Heart left ventricle (tissue), 16 donors: Measurements from ENCODE around the gene GNB1. TPM values are rescaled to one million over a fixed set of nuclear protein-coding genes. Genes with fewer than 3 reads are reported as not detected.

Experiments
- ATAC-seq, 4 donors: fragments of 200-7000 bp; cut with Tn5 transposase; one replicate each; pipeline ENCODE4 v1.9.1; 2020 to 2022; ENCODE audit warnings: moderate library complexity in 4 of 4, mild to moderate bottlenecking in 3 of 4, moderate number of reproducible peaks in 1 of 4
- DNase-seq, 5 donors: peaks; one replicate each; pipeline ENCODE4 v3.0.0-alpha.2; 2020
- H3K27ac ChIP-seq, 12 donors: fragments of 200-600 bp; sonication (generic) in 4 of 12; one replicate each; pipeline versions ENCODE4 v1.5.0 to v1.8.0; 2016 to 2022; ENCODE audit warnings: mild to moderate bottlenecking in 2 of 12
- H3K27me3 ChIP-seq, 9 donors: fragments of 200-600 bp; sonication (generic) in 2 of 9; one replicate each; pipeline versions ENCODE4 v1.5.1 to v1.8.0; 2016 to 2022; ENCODE audit warnings: mild to moderate bottlenecking in 3 of 9
- H3K36me3 ChIP-seq, 9 donors: fragments of 200-600 bp; sonication (generic) in 2 of 9; one replicate each; pipeline versions ENCODE4 v1.5.0 to v1.8.0; 2018 to 2022; ENCODE audit warnings: mild to moderate bottlenecking in 2 of 9
- H3K4me1 ChIP-seq, 12 donors: fragments of 200-600 bp; sonication (generic) in 4 of 12; one replicate each; pipeline versions ENCODE4 v1.5.0 to v1.8.0; 2016 to 2022; ENCODE audit warnings: mild to moderate bottlenecking in 3 of 12
- H3K4me3 ChIP-seq, 12 donors: fragments of 200-600 bp; sonication (generic) in 4 of 12; one replicate each; pipeline versions ENCODE4 v1.5.0 to v1.8.0; 2017 to 2022; ENCODE audit warnings: mild to moderate bottlenecking in 9 of 12, moderate library complexity in 4 of 12
- H3K9me3 ChIP-seq, 12 donors: fragments of 200-600 bp; sonication (generic) in 4 of 12; one replicate each; pipeline versions ENCODE4 v1.5.0 to v1.8.0; 2016 to 2022; ENCODE audit warnings: mild to moderate bottlenecking in 1 of 12
- POLR2A ChIP-seq, 2 donors: fragments of 450-650 bp; IDR thresholded peaks; one replicate each; pipeline ENCODE4 v1.6.1; 2017; ENCODE audit warnings: antibody characterized with exemption in 2 of 2, mild to moderate bottlenecking in 2 of 2, moderate library complexity in 2 of 2
- WGBS, 4 donors: extraction: QIAGEN DNeasy Blood & Tissue Kit in 2 of 4; methylation state at CpG; one replicate each; pipeline versions ENCODE4 v1.1.5 to v1.1.7; 2013 to 2018; 5-methylcytosine and 5-hydroxymethylcytosine counted together
- intact Hi-C, 10 donors: fragments of 100-400 bp; cut with DNase I; formaldehyde crosslinking; loops; one replicate each; pipeline versions ENCODE4 v1.11.1 to v1.14.2; 2022
- polyA plus RNA-seq, 2 donors: library from polyadenylated mRNA; stranded (reverse); fragments of 200-250 nt; gene quantifications; one replicate each; pipeline ENCODE4 v1.2.3, GENCODE V29; 2013
- total RNA-seq, 9 donors: library from RNA; depleted of rRNA in 2 of 9; stranded (reverse); fragments of >200 nt in 2 of 9; fragmentation: NEBNext Ultra II Directional in 3 of 9; extraction: Animal tissue kit (Norgen Biotek cat#: 25700) in 3 of 9; gene quantifications; one replicate each; pipeline versions ENCODE4 v1.1.0 to v1.2.4, GENCODE V29; 2016 to 2023
- TF ChIP-seq, protein P1 (sequence below), 12 donors: fragments of 200-600 bp; sonication (generic) in 4 of 12; IDR thresholded peaks; one replicate each; pipeline versions ENCODE4 v1.5.0 to v1.8.0; 2018 to 2022; ENCODE audit warnings: antibody characterized with exemption in 12 of 12, mild to moderate bottlenecking in 5 of 12
- donor health status: ischemic (EF 13 %, LVEDD 7.1; RV severe dilation, severe dysfunction).
- donor health status: healthy with polysubstance abuse.
- donor health status: DM: no; HTN: yes; CAD: no.
- donor health status: DM: no; HTN: no; CAD: no.
- donor health status: ischemic (EF 25% LVEDD 6.9; RV normal size, moderate dysfunction).
- donor health status: ischemic (EF 25% LVEDD 5.7; RV mildly dilated, moderate dysfunction).
- donor health status: healthy.
- donor health status: DM: yes; HTN: yes; CAD: no.
- donor health status: ischemic (EF 35%, LVEDD 5.7; RV mildly dilated, moderate dysfunction).
- donor health status: nonischemic (EF 11% LVEDD 7.7; RV severe dilation, severe dysfunction).
- donor health status: DM: yes; HTN: yes; CAD: no.
- donor health status: PGD.
- donor health status: ischemic (EF 29% LVEDD 5.4; RV normal size, mild dysfunction).
- donor health status: nonischemic (EF 23%, LVEDD 6.1; RV moderate dilation, normal function).

The GNB1 gene
- total and polyA plus RNA-seq, 11 donors: 52.9 to 275 (median 172) TPM

DNA sequence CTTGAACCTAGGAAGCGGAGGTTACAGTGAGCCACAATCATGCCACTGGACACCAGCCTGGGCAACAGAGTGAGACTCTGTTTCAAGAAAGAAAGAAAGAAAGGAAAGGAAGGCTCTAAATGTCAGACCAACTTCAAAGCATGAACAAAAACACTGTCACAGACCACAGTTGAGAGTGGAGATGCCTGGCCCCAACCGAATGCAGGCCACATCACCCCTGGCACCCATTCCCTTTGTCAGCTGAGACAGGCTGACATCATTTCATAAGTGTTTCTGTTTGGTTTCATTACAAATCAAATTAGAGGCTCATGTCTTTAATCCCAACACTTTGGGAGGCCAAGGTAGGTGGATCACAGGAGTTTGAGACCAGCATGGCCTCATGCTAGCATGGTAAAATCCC is 84.0 kb downstream of the GNB1 start:
- H3K27ac ChIP-seq: peak overlapping the region in 6 of 12 donors; percentile 14 to 42 (median 26)
- peaks cover 0 to 98% (median 80%) of the 10 kb centered on the region in 9 donors for H3K36me3 ChIP-seq

DNA sequence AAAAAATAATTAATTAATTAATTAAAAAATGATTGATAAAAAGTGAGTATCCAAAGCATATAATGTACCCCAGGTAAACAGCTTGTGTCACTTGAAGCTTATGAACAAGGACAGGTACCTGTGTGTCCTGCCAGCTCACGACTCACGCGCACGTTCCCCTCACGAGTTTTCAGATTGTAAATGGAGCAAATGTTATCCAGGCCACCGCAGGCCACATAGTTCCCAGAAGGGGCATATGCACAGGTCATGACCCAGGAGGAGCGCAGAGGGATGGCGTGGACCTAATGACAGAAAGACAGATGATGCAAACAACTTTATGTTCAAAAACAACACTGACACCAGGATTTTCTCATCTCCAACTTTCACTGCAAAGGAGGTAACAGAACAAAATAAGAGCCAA is 86.6 kb downstream of the GNB1 start:
- intact Hi-C loops: no loop called here
- DNase-seq: peak in 1 of 5 donors; percentile 28

More for the DNA sequence above, 84.0 kb downstream of the GNB1 start:
- no peaks in the 10 kb centered on the region for H3K9me3 ChIP-seq
- ATAC-seq (peak in 2 of 4 donors; percentile 57 to 65), DNase-seq (peak in 1 of 5 donors; percentile 12)
- 65 to 77% (median 74%) methylated on average over 2 of the region's 2 CpGs for WGBS, 4 donors
- H3K4me3 ChIP-seq: no peak overlapping the region
- no peaks in the 10 kb centered on the region for H3K27me3 ChIP-seq
- no peak for TF ChIP-seq POLR2A (IDR thresholded peaks at IDR 0.05)
- TF ChIP-seq, protein P1, sequence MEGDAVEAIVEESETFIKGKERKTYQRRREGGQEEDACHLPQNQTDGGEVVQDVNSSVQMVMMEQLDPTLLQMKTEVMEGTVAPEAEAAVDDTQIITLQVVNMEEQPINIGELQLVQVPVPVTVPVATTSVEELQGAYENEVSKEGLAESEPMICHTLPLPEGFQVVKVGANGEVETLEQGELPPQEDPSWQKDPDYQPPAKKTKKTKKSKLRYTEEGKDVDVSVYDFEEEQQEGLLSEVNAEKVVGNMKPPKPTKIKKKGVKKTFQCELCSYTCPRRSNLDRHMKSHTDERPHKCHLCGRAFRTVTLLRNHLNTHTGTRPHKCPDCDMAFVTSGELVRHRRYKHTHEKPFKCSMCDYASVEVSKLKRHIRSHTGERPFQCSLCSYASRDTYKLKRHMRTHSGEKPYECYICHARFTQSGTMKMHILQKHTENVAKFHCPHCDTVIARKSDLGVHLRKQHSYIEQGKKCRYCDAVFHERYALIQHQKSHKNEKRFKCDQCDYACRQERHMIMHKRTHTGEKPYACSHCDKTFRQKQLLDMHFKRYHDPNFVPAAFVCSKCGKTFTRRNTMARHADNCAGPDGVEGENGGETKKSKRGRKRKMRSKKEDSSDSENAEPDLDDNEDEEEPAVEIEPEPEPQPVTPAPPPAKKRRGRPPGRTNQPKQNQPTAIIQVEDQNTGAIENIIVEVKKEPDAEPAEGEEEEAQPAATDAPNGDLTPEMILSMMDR (IDR thresholded peaks at IDR 0.05): no peak
- intact Hi-C loops: loop anchor here in 1 of 10 donors (5.0 kb wide), 1 partner anchor 40 kb away; no protein-coding TSS in a partner anchor
- H3K4me1 ChIP-seq: peaks cover 0 to 14% (median 3%) of the 10 kb centered on the region in 12 donors

DNA sequence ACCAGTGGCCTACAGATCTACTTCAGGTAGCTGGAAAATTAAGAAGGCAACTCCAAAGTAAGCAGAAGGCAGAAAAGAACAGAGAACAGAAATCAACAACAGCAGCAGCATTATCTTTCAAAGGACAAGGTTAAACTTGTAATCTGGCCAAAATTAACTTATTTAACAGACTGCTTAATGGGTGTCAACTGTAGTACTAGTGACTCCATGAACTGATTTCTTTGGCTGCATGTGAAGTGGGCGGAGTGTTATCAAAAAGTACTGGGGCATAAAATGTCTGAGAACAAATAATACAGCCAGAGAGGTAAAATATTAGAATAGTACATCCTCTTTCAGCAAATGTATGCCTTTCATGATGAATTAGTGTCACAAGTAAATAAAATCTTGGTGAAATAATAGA is 88.0 kb downstream of the GNB1 start:
- H3K36me3 ChIP-seq: peaks cover 0 to 94% (median 78%) of the 10 kb centered on the region in 9 donors
- intact Hi-C loops: no loop called here
- DNase-seq: no peak
- TF ChIP-seq POLR2A (IDR thresholded peaks at IDR 0.05): no peak
- TF ChIP-seq, protein P1 (IDR thresholded peaks at IDR 0.05): no peak
- H3K9me3 ChIP-seq: no peaks in the 10 kb centered on the region
- no peak for ATAC-seq
- no peak overlapping the region for H3K27ac ChIP-seq
- H3K4me1 ChIP-seq: peaks cover 0 to 34% (median 14%) of the 10 kb centered on the region in 12 donors
- H3K4me3 ChIP-seq: no peak overlapping the region
- WGBS, 4 donors: 91 to 100% (median 97%) methylated on average over 1 of the region's 1 CpG
- no peaks in the 10 kb centered on the region for H3K27me3 ChIP-seq

More for the DNA sequence above, 86.6 kb downstream of the GNB1 start:
- no peak overlapping the region for H3K4me3 ChIP-seq
- H3K27me3 ChIP-seq: no peaks in the 10 kb centered on the region
- 93 to 97% (median 96%) methylated on average over 8 of the region's 8 CpGs for WGBS, 4 donors
- H3K4me1 ChIP-seq: peaks cover 0 to 34% (median 13%) of the 10 kb centered on the region in 12 donors
- no peak overlapping the region for H3K27ac ChIP-seq
- TF ChIP-seq, protein P1 (IDR thresholded peaks at IDR 0.05): no peak
- TF ChIP-seq POLR2A (IDR thresholded peaks at IDR 0.05): no peak
- ATAC-seq: no peak
- peaks cover 0 to 97% (median 78%) of the 10 kb centered on the region in 9 donors for H3K36me3 ChIP-seq
- H3K9me3 ChIP-seq: no peaks in the 10 kb centered on the region

DNA sequence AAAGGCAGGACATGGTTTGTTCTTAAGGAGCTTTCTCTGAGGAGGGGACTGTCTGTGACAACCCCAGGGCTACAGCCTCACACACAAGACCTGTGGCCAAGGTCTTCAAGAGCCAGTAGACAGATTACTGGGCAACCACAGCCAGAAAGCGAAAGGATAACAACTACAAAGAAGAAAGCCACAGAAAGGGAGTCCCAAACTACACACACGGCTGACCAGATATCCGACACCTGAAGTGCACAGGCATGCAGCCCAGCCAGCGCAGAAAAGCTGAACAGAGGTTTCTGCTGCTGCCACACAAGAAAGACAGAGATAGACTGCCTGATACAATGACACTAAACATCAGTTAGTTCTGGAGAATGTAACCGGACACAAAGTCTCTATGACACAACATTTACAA is 91.2 kb downstream of the GNB1 start:
- no peak overlapping the region for H3K4me3 ChIP-seq
- ATAC-seq: peak in 1 of 4 donors; percentile 12
- H3K27ac ChIP-seq: no peak overlapping the region
- DNase-seq: no peak
- intact Hi-C loops: loop anchor here in 1 of 10 donors (10.0 kb wide), 1 partner anchor 85 kb away; no protein-coding TSS in a partner anchor
- 58 to 76% (median 71%) methylated on average over 5 of the region's 5 CpGs for WGBS, 4 donors
- TF ChIP-seq POLR2A (IDR thresholded peaks at IDR 0.05): no peak
- TF ChIP-seq, protein P1 (IDR thresholded peaks at IDR 0.05): no peak
- H3K4me1 ChIP-seq: peaks cover 0 to 23% (median 10%) of the 10 kb centered on the region in 12 donors
- no peaks in the 10 kb centered on the region for H3K9me3 ChIP-seq
- H3K27me3 ChIP-seq: no peaks in the 10 kb centered on the region
- H3K36me3 ChIP-seq: peaks cover 0 to 97% (median 80%) of the 10 kb centered on the region in 9 donors
